ENCODE data around the gene MYPOP.

DNA sequence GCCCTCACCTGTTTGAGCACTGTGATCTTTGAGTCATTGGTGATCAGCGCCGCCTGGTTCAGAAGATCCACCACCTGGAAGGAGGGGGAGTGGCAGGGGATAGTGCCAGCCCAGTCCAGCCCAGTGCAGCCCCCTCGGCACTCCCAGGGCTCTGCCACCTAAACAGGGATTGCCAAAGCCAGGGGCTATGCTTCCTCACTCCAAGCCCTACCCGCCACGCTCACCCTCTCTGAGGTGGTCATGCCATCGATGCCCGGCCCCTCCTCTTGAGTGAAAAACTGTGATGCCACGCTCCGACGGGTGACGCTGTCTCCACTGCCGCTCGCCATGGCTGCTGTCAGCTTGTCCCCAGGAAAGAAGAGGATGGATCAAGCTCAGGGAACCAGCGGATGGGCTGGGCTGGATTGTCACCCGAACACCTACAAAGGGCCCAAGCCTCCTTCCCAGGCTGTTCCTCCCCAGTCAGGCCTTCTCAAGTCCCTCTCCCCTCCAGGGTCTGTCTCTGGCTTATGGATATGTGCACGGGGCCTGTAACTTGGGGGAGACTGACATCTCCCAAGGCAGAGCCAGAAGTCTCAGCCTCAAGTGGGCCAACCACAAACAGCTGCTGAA is 48.1 kb downstream of the MYPOP start:
- TF ChIP-seq, protein P1, sequence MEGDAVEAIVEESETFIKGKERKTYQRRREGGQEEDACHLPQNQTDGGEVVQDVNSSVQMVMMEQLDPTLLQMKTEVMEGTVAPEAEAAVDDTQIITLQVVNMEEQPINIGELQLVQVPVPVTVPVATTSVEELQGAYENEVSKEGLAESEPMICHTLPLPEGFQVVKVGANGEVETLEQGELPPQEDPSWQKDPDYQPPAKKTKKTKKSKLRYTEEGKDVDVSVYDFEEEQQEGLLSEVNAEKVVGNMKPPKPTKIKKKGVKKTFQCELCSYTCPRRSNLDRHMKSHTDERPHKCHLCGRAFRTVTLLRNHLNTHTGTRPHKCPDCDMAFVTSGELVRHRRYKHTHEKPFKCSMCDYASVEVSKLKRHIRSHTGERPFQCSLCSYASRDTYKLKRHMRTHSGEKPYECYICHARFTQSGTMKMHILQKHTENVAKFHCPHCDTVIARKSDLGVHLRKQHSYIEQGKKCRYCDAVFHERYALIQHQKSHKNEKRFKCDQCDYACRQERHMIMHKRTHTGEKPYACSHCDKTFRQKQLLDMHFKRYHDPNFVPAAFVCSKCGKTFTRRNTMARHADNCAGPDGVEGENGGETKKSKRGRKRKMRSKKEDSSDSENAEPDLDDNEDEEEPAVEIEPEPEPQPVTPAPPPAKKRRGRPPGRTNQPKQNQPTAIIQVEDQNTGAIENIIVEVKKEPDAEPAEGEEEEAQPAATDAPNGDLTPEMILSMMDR (IDR thresholded peaks at IDR 0.05; ENCODE audit: insufficient read depth, low read length), result no peak
- TF ChIP-seq GABPA (IDR thresholded peaks at IDR 0.05; ENCODE audit: low read depth), result no peak
- no peak for TF ChIP-seq POLR2AphosphoS5 (IDR thresholded peaks at IDR 0.05; ENCODE audit: low read depth)
- TF ChIP-seq, protein P2, sequence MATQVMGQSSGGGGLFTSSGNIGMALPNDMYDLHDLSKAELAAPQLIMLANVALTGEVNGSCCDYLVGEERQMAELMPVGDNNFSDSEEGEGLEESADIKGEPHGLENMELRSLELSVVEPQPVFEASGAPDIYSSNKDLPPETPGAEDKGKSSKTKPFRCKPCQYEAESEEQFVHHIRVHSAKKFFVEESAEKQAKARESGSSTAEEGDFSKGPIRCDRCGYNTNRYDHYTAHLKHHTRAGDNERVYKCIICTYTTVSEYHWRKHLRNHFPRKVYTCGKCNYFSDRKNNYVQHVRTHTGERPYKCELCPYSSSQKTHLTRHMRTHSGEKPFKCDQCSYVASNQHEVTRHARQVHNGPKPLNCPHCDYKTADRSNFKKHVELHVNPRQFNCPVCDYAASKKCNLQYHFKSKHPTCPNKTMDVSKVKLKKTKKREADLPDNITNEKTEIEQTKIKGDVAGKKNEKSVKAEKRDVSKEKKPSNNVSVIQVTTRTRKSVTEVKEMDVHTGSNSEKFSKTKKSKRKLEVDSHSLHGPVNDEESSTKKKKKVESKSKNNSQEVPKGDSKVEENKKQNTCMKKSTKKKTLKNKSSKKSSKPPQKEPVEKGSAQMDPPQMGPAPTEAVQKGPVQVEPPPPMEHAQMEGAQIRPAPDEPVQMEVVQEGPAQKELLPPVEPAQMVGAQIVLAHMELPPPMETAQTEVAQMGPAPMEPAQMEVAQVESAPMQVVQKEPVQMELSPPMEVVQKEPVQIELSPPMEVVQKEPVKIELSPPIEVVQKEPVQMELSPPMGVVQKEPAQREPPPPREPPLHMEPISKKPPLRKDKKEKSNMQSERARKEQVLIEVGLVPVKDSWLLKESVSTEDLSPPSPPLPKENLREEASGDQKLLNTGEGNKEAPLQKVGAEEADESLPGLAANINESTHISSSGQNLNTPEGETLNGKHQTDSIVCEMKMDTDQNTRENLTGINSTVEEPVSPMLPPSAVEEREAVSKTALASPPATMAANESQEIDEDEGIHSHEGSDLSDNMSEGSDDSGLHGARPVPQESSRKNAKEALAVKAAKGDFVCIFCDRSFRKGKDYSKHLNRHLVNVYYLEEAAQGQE (IDR thresholded peaks at IDR 0.05; ENCODE audit: insufficient replicate concordance, low read depth), result no peak
- TF ChIP-seq SPI1 (IDR thresholded peaks at IDR 0.05; ENCODE audit: borderline replicate concordance, low read depth), result no peak
